OCI-M2 (cell line): ENCODE data around the gene KIFBP.

Source experiments
- DNase-seq: peaks from one replicate; lab custom pipeline; 2025; ENCODE audit not compliant: unreplicated experiment; lab: John Stamatoyannopoulos, UW

Gene KIFBP

DNA sequence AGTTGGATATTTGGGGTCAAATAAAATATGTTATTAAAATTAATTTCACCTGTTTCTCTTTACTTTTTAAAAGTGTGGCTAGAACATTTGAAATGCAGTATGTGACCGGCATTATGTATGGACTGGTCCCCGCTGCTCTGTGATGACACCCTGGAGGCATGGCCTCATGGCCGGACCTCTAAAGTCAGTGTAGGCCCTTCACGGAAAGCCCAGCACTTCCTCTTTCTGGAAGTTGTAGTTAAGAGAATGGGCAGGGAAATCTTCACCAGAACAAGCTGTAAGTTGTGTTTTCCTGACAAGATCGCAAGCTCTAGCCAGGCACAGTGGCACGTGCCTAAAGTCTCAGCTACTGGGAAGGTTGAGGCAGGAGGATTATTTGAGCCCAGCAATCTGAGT, 61.0 kb downstream of the KIFBP start:
- no peak for DNase-seq

DNA sequence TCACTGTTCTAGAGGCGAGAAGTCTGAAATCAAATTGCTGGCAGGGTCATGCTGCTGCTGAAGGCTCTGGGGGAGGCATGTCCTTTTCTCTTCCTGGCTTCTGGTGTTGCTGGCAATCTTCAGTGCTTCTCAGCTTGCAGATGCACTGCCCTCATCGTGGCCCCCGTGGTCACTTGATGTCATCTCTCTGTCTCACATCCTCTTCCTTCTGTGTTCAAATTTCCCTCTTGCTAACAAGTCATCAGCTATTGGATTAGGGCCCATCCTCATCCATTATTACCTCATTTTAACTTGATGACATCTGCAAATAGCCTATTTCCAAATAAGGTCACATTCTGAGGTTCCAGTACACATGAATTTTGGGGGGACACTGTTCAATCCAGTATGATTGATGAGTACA, 62.7 kb downstream of the KIFBP start:
- no peak for DNase-seq

DNA sequence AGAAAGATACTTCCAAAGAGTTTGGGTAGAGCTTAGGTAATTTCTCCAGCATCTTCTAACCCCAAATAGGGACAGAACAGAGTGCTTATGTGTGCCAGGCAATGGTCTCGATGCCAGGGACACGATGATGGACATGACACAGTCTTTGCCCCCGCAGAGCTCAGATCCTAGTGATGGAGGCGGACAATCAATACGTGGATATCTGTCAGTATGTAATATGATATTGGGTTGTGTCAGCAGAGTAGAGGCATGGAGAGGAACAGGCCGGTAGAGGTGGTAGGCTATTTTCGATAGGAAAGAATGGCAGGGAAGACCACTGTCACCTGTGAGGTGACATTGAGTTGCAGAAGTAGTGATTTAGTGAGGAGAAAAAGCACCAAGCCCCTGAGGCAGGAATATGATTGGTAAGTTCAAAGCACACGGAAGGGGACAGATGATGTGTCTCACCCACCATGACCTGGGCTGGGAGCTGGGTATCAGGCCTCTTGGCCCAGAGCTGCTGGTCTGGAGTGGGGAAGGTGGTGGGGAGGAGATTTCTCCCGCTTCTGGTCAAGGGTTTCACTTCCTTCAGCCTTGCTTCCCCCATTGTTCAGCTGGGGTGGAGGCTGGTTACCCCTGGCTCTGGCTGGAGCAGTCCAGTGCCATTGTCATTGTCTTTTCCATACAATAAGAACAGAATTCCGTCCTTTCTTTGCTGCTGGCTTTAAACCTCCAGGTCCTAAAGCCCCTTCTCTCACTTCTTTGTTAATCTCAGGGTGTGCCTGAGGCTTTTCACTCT, 63.3 kb downstream of the KIFBP start:
- no peak for DNase-seq

DNA sequence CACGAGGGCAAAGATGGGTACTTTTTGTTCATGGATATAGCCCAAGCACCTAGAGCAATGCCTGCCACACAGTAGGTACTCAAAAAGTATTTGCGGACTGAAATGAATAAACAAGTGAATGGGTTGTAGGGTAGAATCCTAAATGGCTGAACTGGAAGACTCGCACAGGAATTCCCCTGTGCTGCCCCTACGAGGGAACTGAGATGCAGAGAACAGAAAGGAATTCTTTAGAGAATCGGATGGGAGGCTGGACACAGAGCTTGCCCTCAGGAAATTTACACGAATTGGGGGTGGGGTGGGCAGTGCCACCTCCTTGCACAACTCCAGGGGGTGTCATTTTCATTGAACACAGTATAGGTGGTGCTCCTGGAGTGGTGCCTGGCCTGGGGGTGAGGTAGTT, 64.1 kb downstream of the KIFBP start:
- no peak for DNase-seq

DNA sequence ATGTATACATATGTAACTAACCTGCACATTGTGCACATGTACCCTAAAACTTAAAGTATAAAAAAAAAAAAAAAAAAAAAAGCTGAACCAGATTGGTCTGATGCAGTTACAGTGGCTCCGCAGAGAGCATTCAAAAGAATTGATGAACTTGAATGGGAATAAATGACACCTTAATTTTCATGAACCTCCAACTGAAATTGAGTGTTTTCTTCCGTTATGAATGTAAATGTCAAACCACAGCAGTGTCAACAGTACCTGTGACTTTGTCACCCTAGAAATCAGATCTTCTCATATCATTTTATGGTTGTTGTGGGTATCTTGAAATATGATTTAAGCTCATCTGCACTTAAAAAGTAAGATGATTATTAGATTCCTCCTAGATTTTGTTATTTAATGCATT, 66.6 kb downstream of the KIFBP start:
- DNase-seq = no peak

DNA sequence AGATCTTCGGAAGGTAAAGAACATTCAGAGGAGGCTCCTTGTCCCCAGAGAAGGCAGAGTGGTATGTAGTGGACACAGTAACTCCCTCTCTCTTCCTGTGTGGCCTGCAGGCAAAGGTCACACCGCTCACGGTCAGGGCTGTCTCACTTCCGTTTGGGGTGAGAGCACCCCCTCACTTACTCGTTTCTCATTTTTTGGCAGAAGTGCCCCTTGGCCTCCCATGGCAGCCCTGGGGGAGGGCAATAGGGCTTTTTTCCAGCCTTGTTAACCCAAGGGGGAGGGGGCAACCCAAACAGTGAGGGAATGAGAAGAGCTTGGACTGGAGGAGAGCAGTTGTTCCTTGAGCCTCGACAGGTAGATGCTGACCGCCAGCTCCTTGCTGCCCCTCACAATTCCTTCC, 67.5 kb downstream of the KIFBP start:
- no peak for DNase-seq

DNA sequence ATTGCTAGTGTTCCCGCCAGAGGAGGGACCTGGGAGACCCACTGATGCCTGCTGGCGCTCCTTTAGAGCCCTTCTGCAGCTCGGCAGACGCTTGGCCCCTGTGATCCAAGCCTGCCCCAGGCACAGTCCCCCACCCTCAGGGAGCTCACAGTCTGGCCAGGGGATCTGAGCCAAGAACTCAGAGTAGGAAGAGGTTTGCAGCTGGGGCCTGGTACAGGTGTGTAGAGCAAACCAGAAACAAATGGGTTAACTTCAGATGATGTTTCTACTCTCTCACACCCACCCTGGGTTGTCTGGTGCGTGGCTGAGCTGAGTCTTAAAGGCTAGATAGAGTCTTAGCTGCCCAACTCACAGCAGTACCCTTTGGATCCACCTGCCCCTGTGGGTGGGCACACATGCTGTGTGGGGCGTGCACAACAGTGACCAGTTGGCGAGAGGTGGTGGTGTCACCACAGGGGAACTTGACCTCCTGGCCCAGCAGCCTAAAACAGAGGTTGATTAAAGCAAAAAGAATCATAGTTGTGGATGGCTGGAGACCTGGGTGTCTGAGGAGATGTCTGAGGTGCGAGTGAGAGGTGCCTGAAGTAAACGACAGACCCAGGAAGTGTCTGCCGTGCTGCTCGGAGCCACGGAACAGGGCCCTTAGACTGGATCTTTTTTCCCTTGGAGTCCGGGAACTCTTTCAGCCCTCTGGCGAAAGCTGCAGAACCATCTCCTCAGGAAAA, 68.1 kb downstream of the KIFBP start:
- DNase-seq = no peak

DNA sequence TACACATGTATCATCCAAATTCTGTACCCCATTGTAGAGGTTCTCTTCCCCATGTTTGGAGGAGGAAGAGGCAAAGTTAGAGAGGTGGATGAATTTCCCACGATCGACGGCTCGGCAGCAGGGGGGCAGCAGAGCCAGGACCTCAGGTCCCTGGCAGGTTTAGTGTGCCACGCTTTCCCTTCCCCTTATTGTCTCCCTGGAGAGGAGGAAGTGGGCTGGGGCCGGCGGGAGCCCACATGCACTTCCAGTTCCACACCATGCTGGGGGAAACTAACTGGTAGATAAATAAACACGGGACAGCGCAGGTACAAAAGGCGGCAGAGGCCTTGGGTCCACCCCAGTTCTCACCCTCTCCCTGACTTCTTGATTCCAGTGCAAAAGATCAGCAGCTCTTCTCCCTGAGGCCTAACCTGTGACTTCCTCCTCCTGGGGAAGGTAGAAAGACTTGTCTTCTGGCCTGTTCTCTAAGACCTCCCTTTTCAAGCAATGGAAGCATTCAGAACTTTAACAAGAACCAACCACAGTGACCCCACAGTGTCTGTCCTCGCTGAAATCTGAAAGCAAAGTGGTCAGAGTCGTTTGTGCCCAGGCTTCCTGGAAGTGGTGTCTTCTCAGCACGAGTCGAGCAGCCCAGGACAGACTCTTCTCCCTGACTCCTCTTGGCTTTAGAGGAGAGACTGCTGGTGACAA, 68.8 kb downstream of the KIFBP start:
- DNase-seq = no peak

DNA sequence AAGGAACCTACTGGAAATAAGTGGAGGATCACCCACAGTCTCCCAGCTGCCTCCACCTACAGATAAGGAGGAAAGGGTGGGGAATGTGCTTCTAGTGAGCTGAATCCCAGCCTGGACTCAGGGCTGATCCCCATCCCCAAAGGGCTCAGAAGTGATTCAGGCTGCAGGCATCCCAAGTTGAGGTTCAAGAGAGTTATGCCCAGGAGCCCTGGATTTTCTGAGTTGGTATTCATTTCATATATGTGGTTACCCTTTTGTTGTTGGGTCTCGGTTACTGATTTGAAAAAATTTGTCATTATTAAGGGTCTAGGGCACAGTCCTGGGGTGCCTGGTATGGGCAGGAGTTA, 69.3 kb downstream of the KIFBP start:
- DNase-seq = no peak

DNA sequence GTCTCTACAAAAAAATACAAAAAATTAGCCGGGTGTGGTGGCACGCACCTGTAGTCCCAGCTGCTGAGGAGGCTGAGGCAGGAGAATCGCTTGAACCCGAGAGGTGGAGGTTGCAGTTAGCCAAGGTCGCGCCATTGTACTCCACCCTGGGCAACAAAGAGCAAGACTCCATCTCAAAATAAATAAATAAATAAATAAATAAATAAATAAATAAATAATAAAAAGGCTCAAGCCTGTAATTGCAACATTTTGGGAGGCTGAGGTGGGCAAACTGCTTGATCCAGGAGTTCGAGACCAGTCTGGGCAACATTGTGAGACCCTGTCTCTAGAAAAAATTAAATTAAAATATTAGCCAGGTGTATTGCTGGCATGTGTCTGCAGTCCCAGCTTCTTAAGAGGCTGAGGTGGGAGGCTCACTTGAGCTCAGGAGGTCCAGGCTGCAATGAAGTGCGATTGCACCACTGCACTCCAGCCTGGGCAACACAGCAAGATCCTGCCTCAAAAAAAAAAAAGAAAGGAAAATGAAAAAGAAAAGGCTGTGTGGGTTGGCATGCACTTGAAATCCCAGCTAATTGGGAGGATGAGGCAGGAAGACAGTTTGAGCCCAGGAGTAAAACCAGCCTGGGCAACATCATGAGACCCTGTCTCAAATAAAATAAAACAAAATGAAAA, 71.7 kb downstream of the KIFBP start:
- no peak for DNase-seq

DNA sequence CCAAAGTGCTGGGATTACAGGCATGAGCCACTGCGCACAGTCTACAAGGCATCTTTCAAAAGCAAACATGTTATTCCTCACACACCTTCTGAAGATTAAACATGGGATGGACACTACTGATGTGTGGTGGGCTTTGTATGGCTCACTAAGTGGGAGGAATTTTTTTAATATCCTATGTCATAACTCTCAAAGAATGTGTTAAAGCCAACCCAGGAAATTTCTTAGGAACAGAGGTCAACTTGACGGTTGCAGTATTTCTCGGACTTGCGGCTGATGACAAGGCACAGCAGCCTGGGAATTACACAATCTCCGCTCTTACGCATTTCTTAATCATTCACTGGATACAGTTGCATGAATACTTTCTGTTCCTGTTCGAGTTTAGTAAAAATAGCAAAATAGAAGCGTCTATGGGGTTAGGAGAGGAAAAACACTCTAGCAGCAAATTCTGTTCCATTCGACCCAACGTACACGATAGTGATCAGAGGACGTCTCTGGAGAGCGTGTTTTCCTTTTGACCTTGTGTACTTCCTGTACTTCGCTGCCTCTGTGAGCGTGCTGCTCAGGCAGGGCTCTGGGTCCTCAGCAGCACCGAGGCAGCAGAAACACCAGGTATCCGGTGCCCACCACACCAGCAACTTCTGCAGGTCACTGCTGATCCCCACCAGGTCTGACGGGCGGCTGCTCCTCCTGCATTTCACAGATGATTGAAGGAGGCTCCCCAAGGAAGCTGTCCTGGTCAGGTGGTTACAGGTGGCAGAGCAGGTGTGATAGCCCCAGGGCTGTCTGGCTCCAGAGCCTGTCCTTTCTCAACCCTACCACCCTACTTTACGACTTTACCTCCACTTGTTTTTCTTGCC, 72.9 kb downstream of the KIFBP start:
- DNase-seq = no peak

DNA sequence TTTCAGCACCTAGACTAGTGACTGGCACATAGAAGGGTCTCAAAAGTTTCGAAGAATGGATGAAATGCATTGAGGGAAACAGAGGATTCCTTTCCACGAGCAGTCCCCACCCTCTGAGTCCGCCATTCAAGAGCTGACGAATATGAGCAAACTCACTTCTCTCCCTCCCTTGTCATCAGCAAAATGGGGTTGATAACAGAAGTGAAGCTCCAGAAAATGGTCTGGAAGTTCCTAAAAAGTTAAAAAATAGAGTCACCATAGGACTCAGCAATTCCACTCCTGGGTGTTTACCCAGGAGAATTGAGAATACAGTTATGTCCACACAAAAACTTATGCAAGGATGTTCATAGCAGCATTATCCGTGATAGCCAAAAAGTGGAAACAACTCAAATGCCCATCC, 74.3 kb downstream of the KIFBP start:
- DNase-seq = no peak

DNA sequence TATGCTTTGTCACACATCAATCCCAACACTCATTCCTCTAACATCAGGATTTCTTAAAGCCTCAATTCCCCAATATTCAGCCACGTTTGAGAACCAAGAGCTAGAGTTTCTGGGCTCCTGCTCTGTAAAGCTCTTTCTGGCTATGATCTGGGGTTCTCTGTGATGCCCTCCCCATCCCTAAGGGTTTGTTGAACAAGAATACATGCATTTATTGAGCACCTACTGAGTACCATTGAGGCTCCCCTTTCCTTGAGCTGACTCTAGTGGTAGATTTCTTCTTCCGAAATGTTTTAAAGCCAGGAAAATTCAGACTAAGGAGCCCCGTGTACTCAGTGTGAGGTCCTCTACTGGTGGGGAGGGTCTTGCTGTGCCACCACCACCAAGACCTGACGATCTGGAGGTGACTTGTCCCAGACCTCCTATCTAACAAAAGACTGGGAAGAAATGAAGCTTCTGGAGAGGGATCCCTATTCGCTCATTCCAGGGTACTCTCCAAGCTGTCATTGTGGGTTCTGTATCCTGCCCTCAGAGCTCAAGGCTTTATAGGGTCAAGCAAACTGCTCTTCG, 76.2 kb downstream of the KIFBP start:
- DNase-seq = no peak

DNA sequence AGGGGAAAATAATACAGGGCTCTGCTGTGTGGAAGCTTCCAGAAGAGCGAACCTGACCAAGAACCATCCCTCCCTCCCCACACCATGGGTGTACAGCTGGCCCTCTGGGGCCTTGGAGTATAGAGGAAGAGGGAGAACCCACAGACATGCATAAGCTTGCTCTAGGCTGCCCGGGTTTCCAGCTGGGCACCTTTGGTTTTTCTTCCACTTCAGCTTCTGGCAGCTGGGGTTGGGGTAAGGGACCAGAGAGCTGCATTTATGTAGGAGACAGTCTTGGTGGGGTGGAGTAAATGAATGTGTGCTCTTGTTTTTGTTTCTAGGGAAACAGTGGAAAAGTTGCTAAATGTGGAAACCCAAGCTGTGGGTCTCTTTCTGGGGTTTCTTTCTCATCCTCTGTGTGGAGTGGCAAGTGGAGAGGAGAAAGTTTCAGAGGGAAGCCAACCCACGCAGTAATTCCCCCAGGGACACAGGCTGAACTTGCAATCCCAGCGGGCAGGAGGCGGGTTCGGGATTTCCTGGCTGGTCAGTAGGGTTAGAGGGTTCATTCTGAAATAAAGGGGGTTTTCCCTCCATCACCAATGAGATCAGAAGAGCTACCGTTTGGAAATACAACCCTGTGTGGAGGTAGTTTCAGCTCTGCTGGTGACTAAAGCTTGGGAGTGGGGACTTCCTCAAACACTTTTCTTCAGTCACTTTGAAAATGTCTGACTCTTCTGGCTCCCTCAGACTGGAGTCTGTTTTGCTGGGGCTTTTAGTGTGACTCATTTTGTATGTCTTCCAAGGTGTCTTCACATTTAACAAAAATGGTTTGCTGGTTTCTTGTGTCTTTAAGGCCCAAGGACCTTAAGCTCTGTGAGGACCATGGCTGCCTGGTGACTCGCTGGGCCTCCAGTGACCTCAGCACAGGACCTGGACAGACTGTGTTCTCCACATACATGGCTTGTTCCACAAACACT, 77.1 kb downstream of the KIFBP start:
- no peak for DNase-seq
